Mesendoderm (in vitro differentiated cells): ENCODE results near the gene RXRG.

Experiments used
- DNase-seq: peaks from one replicate; pipeline ENCODE4 v3.0.0; 2013
- H2AK5ac ChIP-seq: 2 replicates; pipeline ENCODE4 v1.6.1; 2013; ENCODE audit warnings: low read length, inconsistent platforms
- H2BK120ac ChIP-seq: 2 replicates; pipeline ENCODE4 v1.6.1; 2013; ENCODE audit warnings: low read depth, mild to moderate bottlenecking, low read length, moderate library complexity, mixed read lengths
- H2BK15ac ChIP-seq: replicated peaks from 2 replicates; pipeline ENCODE4 v1.6.1; 2013; ENCODE audit warnings: low read depth, mild to moderate bottlenecking, moderate library complexity
- H2BK5ac ChIP-seq: 2 replicates; pipeline ENCODE4 v1.6.1; 2013; ENCODE audit warnings: low read length, inconsistent platforms
- H3K18ac ChIP-seq: 2 replicates; pipeline ENCODE4 v1.6.1; 2013; ENCODE audit warnings: mild to moderate bottlenecking, low read length, mixed read lengths
- H3K23ac ChIP-seq: one replicate; pipeline ENCODE4 v1.6.1; 2013; ENCODE audit warnings: low read length
- H3K27ac ChIP-seq: 2 replicates; pipeline ENCODE4 v1.5.1; 2013; ENCODE audit warnings: low read depth, mild to moderate bottlenecking, inconsistent platforms, low read length, moderate library complexity
- H3K27me3 ChIP-seq: 2 replicates; pipeline ENCODE4 v1.6.1; 2013; ENCODE audit warnings: low read length, control low read depth, mild to moderate bottlenecking, inconsistent platforms; ENCODE audit not compliant: insufficient read depth, poor library complexity
- H3K36me3 ChIP-seq: 2 replicates; pipeline ENCODE4 v1.6.1; 2013; ENCODE audit warnings: low read length, inconsistent platforms; ENCODE audit not compliant: control insufficient read depth, insufficient read depth
- H3K4ac ChIP-seq: one replicate; pipeline ENCODE4 v1.6.1; 2013; ENCODE audit warnings: low read depth, mild to moderate bottlenecking, low read length, moderate library complexity
- H3K4me1 ChIP-seq: 2 replicates; pipeline ENCODE4 v1.6.1; 2013; ENCODE audit warnings: low read depth, low read length, inconsistent platforms; ENCODE audit not compliant: control insufficient read depth
- H3K4me2 ChIP-seq: 2 replicates; pipeline ENCODE4 v1.6.1; 2013; ENCODE audit warnings: low read length
- H3K4me3 ChIP-seq: 2 replicates; pipeline ENCODE4 v1.5.1; 2013; ENCODE audit warnings: mild to moderate bottlenecking, low read length
- H3K56ac ChIP-seq: one replicate; pipeline ENCODE4 v1.6.1; 2013; ENCODE audit warnings: low read length
- H3K79me1 ChIP-seq: 2 replicates; pipeline ENCODE4 v1.6.1; 2013; ENCODE audit warnings: low read length, inconsistent platforms
- H3K79me2 ChIP-seq: 2 replicates; pipeline ENCODE4 v1.6.1; 2013; ENCODE audit warnings: mild to moderate bottlenecking, low read length; ENCODE audit not compliant: control insufficient read depth, insufficient read depth
- H3K9ac ChIP-seq: 2 replicates; pipeline ENCODE4 v1.6.1; 2013; ENCODE audit warnings: low read length, inconsistent platforms
- H4K5ac ChIP-seq: one replicate; pipeline ENCODE4 v1.6.1; 2013; ENCODE audit warnings: low read length
- H4K8ac ChIP-seq: one replicate; pipeline ENCODE4 v1.6.1; 2013; ENCODE audit warnings: low read depth, mild to moderate bottlenecking, control low read depth, low read length, moderate library complexity
- WGBS: extraction: QIAGEN DNeasy Blood & Tissue Kit; methylation state at CpG from one replicate; pipeline ENCODE4 v1.1.7; 2013; ENCODE audit warnings: low lambda C conversion rate, missing lambda C conversion rate; ENCODE audit not compliant: insufficient coverage; ENCODE audit errors: extremely low coverage; 5-methylcytosine and 5-hydroxymethylcytosine counted together

The RXRG gene

GRCh38 chr1:165407398-165407797 lies 37.5 kb downstream of the RXRG start:
- Histone ChIP-seq H3K27me3 (no peaks in the 10 kb centered on the region), H3K4me1 (no peaks in the 10 kb centered on the region), H3K4ac (no peak overlapping the region), H4K8ac (no peak overlapping the region), H3K18ac (no peak overlapping the region), H3K9ac (no peak overlapping the region), H2BK5ac (no peak overlapping the region), H3K36me3 (no peaks in the 10 kb centered on the region), H3K79me1 (no peaks in the 10 kb centered on the region), H3K27ac (no peak overlapping the region), H2AK5ac (no peak overlapping the region), H3K23ac (no peak overlapping the region), H2BK120ac (no peak overlapping the region), H3K4me3 (no peak overlapping the region), H3K79me2 (no peaks in the 10 kb centered on the region), H2BK15ac (no peak overlapping the region), H4K5ac (no peak overlapping the region), H3K4me2 (no peak overlapping the region), H3K56ac (no peak overlapping the region)
- no peak for DNase-seq
- WGBS = no CpG with 5 or more reads among the region's 4 CpGs

DNA sequence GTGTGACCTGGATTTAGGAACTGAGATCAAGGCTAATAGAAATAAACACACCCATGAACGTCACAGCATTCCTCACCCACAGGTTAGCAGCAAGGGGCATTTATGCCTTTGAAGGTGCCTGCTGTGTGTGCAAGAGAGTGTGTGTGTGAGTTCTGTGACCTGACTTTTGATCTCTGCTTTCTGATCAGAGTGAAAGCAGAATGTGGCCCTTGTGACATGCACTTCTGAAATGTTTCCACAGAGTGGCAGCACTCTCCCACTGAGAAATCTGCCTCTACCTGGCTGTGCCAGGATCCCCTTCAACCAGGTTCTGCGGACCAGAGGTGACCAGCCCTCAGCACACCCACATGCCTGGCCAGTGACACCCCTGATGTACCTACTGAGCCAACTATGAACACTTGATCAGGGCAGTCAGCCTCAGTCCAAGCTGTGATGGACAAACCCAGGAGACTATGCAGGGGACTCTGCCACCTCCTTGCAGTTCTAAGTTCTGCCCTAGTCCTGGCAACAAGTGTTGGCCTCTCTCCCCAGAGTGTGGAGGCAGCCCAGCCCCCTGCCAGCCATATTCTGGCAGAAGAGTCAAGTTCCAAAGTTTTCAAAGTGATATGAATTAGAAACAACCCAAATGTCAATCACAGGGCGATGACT lies 41.0 kb downstream of the RXRG start:
- no peak overlapping the region for H3K27ac ChIP-seq
- H2BK120ac ChIP-seq = no peak overlapping the region
- no peak overlapping the region for H3K4me2 ChIP-seq
- no peaks in the 10 kb centered on the region for H3K27me3 ChIP-seq
- no peak overlapping the region for H3K4me3 ChIP-seq
- no peak overlapping the region for H3K23ac ChIP-seq
- H3K79me2 ChIP-seq = no peaks in the 10 kb centered on the region
- no peak overlapping the region for H2BK15ac ChIP-seq
- no peak overlapping the region for H3K9ac ChIP-seq
- no peaks in the 10 kb centered on the region for H3K36me3 ChIP-seq
- no peaks in the 10 kb centered on the region for H3K79me1 ChIP-seq
- H3K4ac ChIP-seq = no peak overlapping the region
- no peak overlapping the region for H2BK5ac ChIP-seq
- H2AK5ac ChIP-seq = no peak overlapping the region
- H3K56ac ChIP-seq = no peak overlapping the region
- no peak overlapping the region for H4K8ac ChIP-seq
- no peak overlapping the region for H3K18ac ChIP-seq
- no peak overlapping the region for H4K5ac ChIP-seq
- DNase-seq = peak; percentile 59
- no CpG with 5 or more reads among the region's 3 CpGs for WGBS
- H3K4me1 ChIP-seq = no peaks in the 10 kb centered on the region

- Histone ChIP-seq H4K5ac (no peak overlapping the region), H3K4me1 (peaks cover under 1% of the 10 kb centered on the region), H3K9ac (no peak overlapping the region), H3K27ac (no peak overlapping the region), H3K4ac (no peak overlapping the region), H2BK5ac (no peak overlapping the region), H3K36me3 (no peaks in the 10 kb centered on the region), H2BK15ac (no peak overlapping the region), H3K4me2 (no peak overlapping the region), H2AK5ac (no peak overlapping the region), H3K4me3 (no peak overlapping the region), H2BK120ac (no peak overlapping the region), H3K23ac (no peak overlapping the region), H3K56ac (no peak overlapping the region), H3K79me1 (no peaks in the 10 kb centered on the region), H3K79me2 (no peaks in the 10 kb centered on the region), H4K8ac (no peak overlapping the region), H3K27me3 (no peaks in the 10 kb centered on the region), H3K18ac (no peak overlapping the region)
- 100% methylated on average over 1 of the region's 4 CpGs for WGBS
- DNase-seq = no peak
Measured at GRCh38 chr1:165402517-165403111, 42.3 kb downstream of the RXRG start.

DNA sequence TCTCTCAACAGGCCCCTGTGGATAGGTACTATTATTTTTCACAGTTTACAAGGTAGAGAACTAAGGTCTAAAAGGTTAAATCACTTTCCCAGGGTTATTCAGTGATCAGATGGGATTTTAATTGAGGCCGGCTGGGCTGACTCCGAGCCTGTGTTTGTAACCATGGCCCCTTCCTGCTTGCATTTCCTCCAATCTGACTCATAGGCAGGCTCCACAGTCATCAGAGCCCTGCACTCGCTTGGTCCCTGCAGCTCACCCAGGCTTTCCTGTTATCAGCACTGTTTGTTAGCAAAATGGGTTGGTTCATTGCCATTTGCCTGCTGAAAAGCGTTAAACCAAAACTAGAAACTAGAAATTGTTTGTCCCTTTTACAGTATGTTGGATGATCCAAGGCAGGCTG lies 47.0 kb downstream of the RXRG start:
- H2BK15ac ChIP-seq = no peak overlapping the region
- H3K36me3 ChIP-seq = no peaks in the 10 kb centered on the region
- no CpG with 5 or more reads among the region's 4 CpGs for WGBS
- no peak overlapping the region for H3K9ac ChIP-seq
- no peak overlapping the region for H2BK5ac ChIP-seq
- H3K18ac ChIP-seq = no peak overlapping the region
- no peak overlapping the region for H3K23ac ChIP-seq
- H3K79me2 ChIP-seq = no peaks in the 10 kb centered on the region
- peak; percentile 75 for DNase-seq
- no peak overlapping the region for H2BK120ac ChIP-seq
- H3K56ac ChIP-seq = no peak overlapping the region
- no peak overlapping the region for H4K8ac ChIP-seq
- no peaks in the 10 kb centered on the region for H3K27me3 ChIP-seq
- H4K5ac ChIP-seq = no peak overlapping the region
- H2AK5ac ChIP-seq = no peak overlapping the region
- H3K4ac ChIP-seq = no peak overlapping the region
- H3K79me1 ChIP-seq = no peaks in the 10 kb centered on the region
- no peak overlapping the region for H3K4me3 ChIP-seq
- H3K4me1 ChIP-seq = peaks cover 2% of the 10 kb centered on the region
- no peak overlapping the region for H3K4me2 ChIP-seq
- H3K27ac ChIP-seq = no peak overlapping the region

GRCh38 chr1:165395901-165396300 lies 49.0 kb downstream of the RXRG start:
- no peaks in the 10 kb centered on the region for H3K79me1 ChIP-seq
- no peak overlapping the region for H3K23ac ChIP-seq
- H2BK5ac ChIP-seq = no peak overlapping the region
- no peak for DNase-seq
- no peak overlapping the region for H2BK120ac ChIP-seq
- no peaks in the 10 kb centered on the region for H3K36me3 ChIP-seq
- no CpG with 5 or more reads among the region's 4 CpGs for WGBS
- H3K56ac ChIP-seq = no peak overlapping the region
- H3K79me2 ChIP-seq = no peaks in the 10 kb centered on the region
- H3K27me3 ChIP-seq = no peaks in the 10 kb centered on the region
- H3K4ac ChIP-seq = no peak overlapping the region
- H3K4me2 ChIP-seq = no peak overlapping the region
- no peak overlapping the region for H4K5ac ChIP-seq
- no peak overlapping the region for H4K8ac ChIP-seq
- no peak overlapping the region for H3K18ac ChIP-seq
- peaks cover 2% of the 10 kb centered on the region for H3K4me1 ChIP-seq
- H2BK15ac ChIP-seq = no peak overlapping the region
- no peak overlapping the region for H2AK5ac ChIP-seq
- no peak overlapping the region for H3K9ac ChIP-seq
- H3K27ac ChIP-seq = no peak overlapping the region
- H3K4me3 ChIP-seq = no peak overlapping the region

- Histone ChIP-seq H3K56ac (no peak overlapping the region), H3K4ac (no peak overlapping the region), H3K27ac (no peak overlapping the region), H4K5ac (no peak overlapping the region), H3K79me2 (no peaks in the 10 kb centered on the region), H3K4me3 (no peak overlapping the region), H2BK5ac (no peak overlapping the region), H2AK5ac (no peak overlapping the region), H2BK15ac (no peak overlapping the region), H3K27me3 (no peaks in the 10 kb centered on the region), H2BK120ac (no peak overlapping the region), H3K4me1 (peaks cover 2% of the 10 kb centered on the region), H3K9ac (no peak overlapping the region), H3K23ac (no peak overlapping the region), H3K4me2 (no peak overlapping the region), H4K8ac (no peak overlapping the region), H3K18ac (no peak overlapping the region), H3K79me1 (no peaks in the 10 kb centered on the region), H3K36me3 (no peaks in the 10 kb centered on the region)
- no peak for DNase-seq
Measured at GRCh38 chr1:165395478-165395877, 49.4 kb downstream of the RXRG start.
